Islet precursor cell (in vitro differentiated cells): ENCODE measurements around the gene DCDC2C.

ENCODE experiments used
- DNase-seq: peaks from one replicate; pipeline ENCODE4 v3.0.0-alpha.2; 2018

The DCDC2C gene

GRCh38 chr2:3840611-3841155, 137.3 kb downstream of the DCDC2C start:
- no peak for DNase-seq

GRCh38 chr2:3847397-3848052, 144.2 kb downstream of the DCDC2C start:
- DNase-seq: no peak

- DNase-seq: no peak
Observed at GRCh38 chr2:3848776-3849175, 145.4 kb downstream of the DCDC2C start.

- no peak for DNase-seq
Observed at GRCh38 chr2:3849213-3849612, 145.8 kb downstream of the DCDC2C start.

GRCh38 chr2:3857576-3857975, 154.2 kb downstream of the DCDC2C start:
- no peak for DNase-seq

GRCh38 chr2:3864943-3865865, 161.8 kb downstream of the DCDC2C start:
- no peak for DNase-seq

GRCh38 chr2:3867469-3867868, 164.1 kb downstream of the DCDC2C start:
- DNase-seq: no peak

- no peak for DNase-seq
Observed at GRCh38 chr2:3868012-3868805, 164.8 kb downstream of the DCDC2C start.

- DNase-seq: no peak
Observed at GRCh38 chr2:3870222-3870621, 166.8 kb downstream of the DCDC2C start.

GRCh38 chr2:3871002-3871401, 167.6 kb downstream of the DCDC2C start:
- no peak for DNase-seq

- no peak for DNase-seq
Observed at GRCh38 chr2:3872451-3872850, 169.1 kb downstream of the DCDC2C start.

GRCh38 chr2:3873899-3874298, 170.5 kb downstream of the DCDC2C start:
- DNase-seq: no peak

- no peak for DNase-seq
Observed at GRCh38 chr2:3876221-3876620, 172.8 kb downstream of the DCDC2C start.

GRCh38 chr2:3876685-3877084, 173.3 kb downstream of the DCDC2C start:
- no peak for DNase-seq

- no peak for DNase-seq
Observed at GRCh38 chr2:3885629-3886628, 182.6 kb downstream of the DCDC2C start.

GRCh38 chr2:3895021-3895420, 191.6 kb downstream of the DCDC2C start:
- no peak for DNase-seq
